ENCODE results near the gene ANKZF1. TPM values are rescaled to one million over a fixed set of nuclear protein-coding genes. Genes with fewer than 3 reads are reported as not detected.

Gene ANKZF1
- total RNA-seq, 4 donors from 2014 or later, result 45.9 to 97.6 (median 52.5) TPM

DNA sequence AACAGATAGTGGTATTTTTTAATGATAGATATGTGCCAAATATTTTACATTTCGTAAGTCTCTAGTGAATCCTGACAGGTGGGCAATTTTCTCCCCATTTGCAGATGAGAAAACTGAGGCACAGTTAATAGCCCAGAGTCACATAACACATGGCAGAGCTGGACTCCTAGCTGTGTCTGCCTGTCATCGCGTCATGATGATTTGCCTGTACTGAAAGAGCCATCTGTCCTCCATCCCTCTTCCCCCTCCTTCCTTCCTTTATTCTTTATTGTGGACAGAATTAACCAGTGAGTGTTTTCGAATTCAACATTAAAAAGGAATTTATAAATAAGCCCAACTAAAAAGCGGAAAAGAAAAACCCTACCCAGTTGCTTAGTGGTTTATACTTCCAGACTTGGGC is 52.8 kb downstream of the ANKZF1 start:
- intact Hi-C loops (cut with DNase I; ENCODE audit: low total_unique reads), result no loop called here
- TF ChIP-seq CTCF (IDR thresholded peaks at IDR 0.05) (no peak), POLR2A (IDR thresholded peaks at IDR 0.05) (no peak)
- DNase-seq (ENCODE audit: low spot score in 2 of 2), result no peak
- 77 to 87% methylated on average over 5 of the region's 5 CpGs for WGBS, 2 donors
- no peak overlapping the region for H3K4me3 ChIP-seq (ENCODE audit: low read depth, poor library complexity, severe bottlenecking)

GRCh38 chr2:219282943-219283581 is 53.5 kb downstream of the ANKZF1 start:
- WGBS, 2 donors, result 81 to 89% methylated on average over 17 of the region's 17 CpGs
- TF ChIP-seq CTCF (IDR thresholded peaks at IDR 0.05), result no peak
- TF ChIP-seq POLR2A (IDR thresholded peaks at IDR 0.05), result no peak
- intact Hi-C loops (cut with DNase I; ENCODE audit: low total_unique reads), result no loop called here

GRCh38 chr2:219284501-219285372 is 55.1 kb downstream of the ANKZF1 start:
- 74 to 83% methylated on average over 16 of the region's 16 CpGs for WGBS, 2 donors
- no peak for TF ChIP-seq POLR2A (IDR thresholded peaks at IDR 0.05)
- no peak for TF ChIP-seq CTCF (IDR thresholded peaks at IDR 0.05)
- intact Hi-C loops (cut with DNase I; ENCODE audit: low total_unique reads), result no loop called here
- H3K4me3 ChIP-seq (ENCODE audit: low read depth, poor library complexity, severe bottlenecking), result no peak overlapping the region
- no peak for DNase-seq (ENCODE audit: low spot score in 2 of 2)

More at GRCh38 chr2:219282943-219283581, 53.5 kb downstream of the ANKZF1 start:
- H3K4me3 ChIP-seq (ENCODE audit: low read depth, poor library complexity, severe bottlenecking), result no peak overlapping the region
- DNase-seq (ENCODE audit: low spot score in 2 of 2), result no peak

- intact Hi-C loops (cut with DNase I; ENCODE audit: low total_unique reads), result no loop called here
- no peak for DNase-seq (ENCODE audit: low spot score in 2 of 2)
- no peak overlapping the region for H3K4me3 ChIP-seq (ENCODE audit: low read depth, poor library complexity, severe bottlenecking)
- TF ChIP-seq POLR2A (IDR thresholded peaks at IDR 0.05), result no peak
- TF ChIP-seq CTCF (IDR thresholded peaks at IDR 0.05), result no peak
- WGBS, 2 donors, result 62 to 70% methylated on average over 12 of the region's 12 CpGs
Observed at GRCh38 chr2:219285373-219285735, 55.7 kb downstream of the ANKZF1 start.

- peak in 1 of 2 donors; percentile 73 for DNase-seq (ENCODE audit: low spot score in 2 of 2)
- H3K4me3 ChIP-seq (ENCODE audit: low read depth, poor library complexity, severe bottlenecking), result no peak overlapping the region
- WGBS, 2 donors, result 39 to 48% methylated on average over 15 to 16 of the region's 17 CpGs
- intact Hi-C loops (cut with DNase I; ENCODE audit: low total_unique reads), result no loop called here
- no peak for TF ChIP-seq CTCF (IDR thresholded peaks at IDR 0.05)
- TF ChIP-seq POLR2A (IDR thresholded peaks at IDR 0.05), result no peak
Observed at GRCh38 chr2:219285894-219286425, 56.4 kb downstream of the ANKZF1 start.

Other genes starting within 250 kb of the ANKZF1 start
- gene FEV, start 244.6 kb upstream of the ANKZF1 start, total RNA-seq, result not detected
- not detected for gene CRYBA2, start 236.4 kb upstream of the ANKZF1 start, total RNA-seq
- gene CFAP65, start 188.3 kb upstream of the ANKZF1 start, total RNA-seq, result not detected
- under 1 TPM in 1 of 4 donors, not detected in 3; 0.30 TPM for gene IHH, start 168.9 kb upstream of the ANKZF1 start, total RNA-seq
- gene NHEJ1, start 69.0 kb upstream of the ANKZF1 start, total RNA-seq, result 10 to 100 TPM; 13.2 to 20.9 (median 18.4) TPM
- gene SLC23A3, start 59.8 kb upstream of the ANKZF1 start, total RNA-seq, result 1 to 10 TPM in 2 of 4 donors, under 1 TPM in 2; 0.10 to 4.4 (median 1.0) TPM
- gene CNPPD1, start 52.9 kb upstream of the ANKZF1 start, total RNA-seq, result 10 to 100 TPM; 48.0 to 76.7 (median 66.9) TPM
- 100 to 1,000 TPM in 2 of 4 donors, 10 to 100 TPM in 2; 88.7 to 110 (median 98.3) TPM for gene RETREG2, start 51.5 kb upstream of the ANKZF1 start, total RNA-seq
- gene ZFAND2B, start 23.0 kb upstream of the ANKZF1 start, total RNA-seq, result 10 to 100 TPM; 63.0 to 76.4 (median 63.3) TPM
- 10 to 100 TPM; 16.9 to 33.1 (median 18.6) TPM for gene ABCB6, start 10.8 kb upstream of the ANKZF1 start, total RNA-seq
- 10 to 100 TPM; 57.6 to 92.8 (median 61.9) TPM for gene ATG9A, start 170 bp upstream of the ANKZF1 start, total RNA-seq
- gene GLB1L, start 15.6 kb downstream of the ANKZF1 start, total RNA-seq, result 1 to 10 TPM; 1.6 to 7.7 (median 3.9) TPM
- 10 to 100 TPM; 12.9 to 26.4 (median 13.8) TPM for gene STK16, start 15.7 kb downstream of the ANKZF1 start, total RNA-seq
- gene TUBA4B, start 23.4 kb downstream of the ANKZF1 start, total RNA-seq, result not detected
- gene TUBA4A, start 24.1 kb downstream of the ANKZF1 start, total RNA-seq, result 100 to 1,000 TPM; 181 to 522 (median 240) TPM
- 100 to 1,000 TPM; 125 to 152 (median 140) TPM for gene DNAJB2, start 49.6 kb downstream of the ANKZF1 start, total RNA-seq
- gene PTPRN, start 79.6 kb downstream of the ANKZF1 start, total RNA-seq, result under 1 TPM in 1 of 4 donors, not detected in 3; 0.23 TPM
- not detected for gene RESP18, start 102.9 kb downstream of the ANKZF1 start, total RNA-seq
- gene DNPEP, start 158.1 kb downstream of the ANKZF1 start, total RNA-seq, result 10 to 100 TPM; 52.7 to 64.0 (median 57.6) TPM
- gene DES, start 188.6 kb downstream of the ANKZF1 start, total RNA-seq, result 100 to 1,000 TPM in 1 of 4 donors, 10 to 100 TPM in 3; 19.4 to 163 (median 37.8) TPM
- gene SPEG, start 205.0 kb downstream of the ANKZF1 start, total RNA-seq, result 10 to 100 TPM in 1 of 4 donors, 1 to 10 TPM in 3; 3.3 to 11.4 (median 5.3) TPM